HCT116 (cell line): ENCODE data around the gene SMG9. TPM values are rescaled to one million over a fixed set of nuclear protein-coding genes. Genes with fewer than 3 reads are reported as not detected.
A peak's percentile ranks its signal among the peaks of the same experiment; 100 is the strongest.

Experiments used
- ATAC-seq: fragments of 200-7000 bp; cut with Tn5 transposase; 2 replicates; pipeline ENCODE4 v1.9.1; 2020; ENCODE audit warnings: mild to moderate bottlenecking, moderate library complexity
- BruUV-seq: library from RNA; stranded (reverse); fragments of 400-500 nt; replicated peaks from 2 replicates; lab custom pipeline; 2021; lab: Mats Ljungman, UMichigan
- CTCF ChIA-PET: fragments of 300-600 bp; sonication (Branson Sonifier 250); formaldehyde crosslinking; loops from one replicate; lab custom pipeline; 2021; ENCODE audit warnings: antibody characterized with exemption; lab: Charles Lee
- POLR2A ChIA-PET: fragments of 300-600, 350-600 bp; sonication (Branson Sonifier 250); formaldehyde crosslinking; loops from one replicate; lab custom pipeline; 2021; ENCODE audit warnings: antibody characterized with exemption; lab: Charles Lee
- RAD21 ChIA-PET, 2 experiments: fragments of 300-600 bp; sonication (Branson Sonifier 250); formaldehyde crosslinking; loops; one replicate each; lab custom pipeline; 2023; ENCODE audit warnings: low total read pairs in 2 of 2; ENCODE audit not compliant: uncharacterized antibody in 2 of 2, unreplicated experiment in 2 of 2, low non-redundant PET in 1 of 2; lab: Charles Lee
- DNase-seq: peaks from one replicate; pipeline ENCODE4 v3.0.0-alpha.2; 2010; ENCODE audit warnings: low read depth, low spot score
- H2AFZ ChIP-seq: fragments of 200-600 bp; shearing (Covaris generic), sonication (generic); 2 replicates; pipeline ENCODE4 v1.6.1; 2017; ENCODE audit warnings: low read depth, mixed run types, mixed read lengths, antibody characterized with exemption, low read length; ENCODE audit not compliant: poor library complexity, severe bottlenecking
- H3K27ac ChIP-seq: 2 replicates; pipeline ENCODE4 v1.5.1; 2012; ENCODE audit warnings: low read depth, low read length
- H3K27me3 ChIP-seq: fragments of 200-600 bp; sonication (generic); 2 replicates; pipeline ENCODE4 v1.6.1; 2016; ENCODE audit warnings: mixed run types, low read length, mixed read lengths; ENCODE audit not compliant: insufficient read depth
- H3K36me3 ChIP-seq, 2 experiments: fragments of 200-500 bp in 1 of 2; fragments of 200-600 bp in 1 of 2; sonication (Bioruptor generic) in 1 of 2; sonication (generic) in 1 of 2; 2 replicates each; pipeline versions ENCODE4 v1.5.1 to v1.6.1; 2014 to 2016; ENCODE audit warnings: low read length in 2 of 2, inconsistent platforms in 1 of 2, mixed read lengths in 1 of 2, mixed run types in 1 of 2; ENCODE audit not compliant: insufficient read depth in 2 of 2, control insufficient read depth in 1 of 2
- H3K4me1 ChIP-seq, 2 experiments: fragments of 200-600 bp in 1 of 2; sonication (generic) in 1 of 2; 2 replicates each; pipeline versions ENCODE4 v1.5.1 to v1.6.1; 2012 to 2017; ENCODE audit warnings: low read length in 2 of 2, inconsistent platforms in 1 of 2, mild to moderate bottlenecking in 1 of 2, mixed read lengths in 1 of 2, mixed run types in 1 of 2, moderate library complexity in 1 of 2; ENCODE audit not compliant: insufficient read depth in 2 of 2, control insufficient read depth in 1 of 2
- H3K4me2 ChIP-seq: fragments of 200-600 bp; sonication (generic); 2 replicates; pipeline ENCODE4 v1.6.1; 2017; ENCODE audit warnings: mixed run types, low read length, mixed read lengths
- H3K4me3 ChIP-seq, 2 experiments: fragments of 200-600 bp in 1 of 2; sonication (generic) in 1 of 2; replicated peaks in 1 of 2; 2 replicates each; pipeline ENCODE4 v1.5.1; 2011 to 2016; ENCODE audit warnings: low read length in 2 of 2, control low read depth in 1 of 2, low read depth in 1 of 2, mild to moderate bottlenecking in 1 of 2, mixed read lengths in 1 of 2, mixed run types in 1 of 2
- H3K79me2 ChIP-seq: fragments of 200-600 bp; sonication (generic); 2 replicates; pipeline ENCODE4 v1.6.1; 2017; ENCODE audit warnings: mild to moderate bottlenecking, mixed run types, low read length, moderate library complexity, mixed read lengths; ENCODE audit not compliant: insufficient read depth
- H3K9ac ChIP-seq: fragments of 200-600 bp; sonication (generic); 2 replicates; pipeline ENCODE4 v1.6.1; 2016; ENCODE audit warnings: low read length, mixed read lengths
- H3K9me2 ChIP-seq: fragments of 200-600 bp; sonication (generic), shearing (Covaris generic); 2 replicates; pipeline ENCODE4 v1.6.1; 2017; ENCODE audit warnings: mixed run types, mild to moderate bottlenecking, moderate library complexity; ENCODE audit not compliant: insufficient read depth
- H3K9me3 ChIP-seq, 2 experiments: fragments of 200-500 bp in 1 of 2; fragments of 200-600 bp in 1 of 2; sonication (Bioruptor generic) in 1 of 2; sonication (generic) in 1 of 2; 2 replicates each; pipeline ENCODE4 v1.6.1; 2014 to 2017; ENCODE audit warnings: low read length in 2 of 2, mixed read lengths in 2 of 2, inconsistent platforms in 1 of 2, low read depth in 1 of 2, mild to moderate bottlenecking in 1 of 2, mixed run types in 1 of 2, moderate library complexity in 1 of 2; ENCODE audit not compliant: control insufficient read depth in 1 of 2, insufficient read depth in 1 of 2
- H4K20me1 ChIP-seq: fragments of 200-600 bp; sonication (generic), shearing (Covaris generic); 2 replicates; pipeline ENCODE4 v1.6.1; 2017; ENCODE audit warnings: mixed run types, mild to moderate bottlenecking, moderate library complexity; ENCODE audit not compliant: insufficient read depth
- ATF3 ChIP-seq: IDR thresholded peaks from 2 replicates; pipeline ENCODE4 v1.6.1; 2012
- CEBPB ChIP-seq: IDR thresholded peaks from 2 replicates; pipeline ENCODE4 v1.6.1; 2012; ENCODE audit warnings: low read depth
- EGR1 ChIP-seq: IDR thresholded peaks from 2 replicates; pipeline ENCODE4 v1.6.1; 2012; ENCODE audit warnings: low read depth
- ELF1 ChIP-seq: IDR thresholded peaks from 2 replicates; pipeline ENCODE4 v1.6.1; 2012; ENCODE audit warnings: low read depth, borderline replicate concordance
- EZH2 ChIP-seq: fragments of 200-600 bp; sonication (generic); IDR thresholded peaks from 2 replicates; pipeline ENCODE4 v1.6.1; 2017; ENCODE audit warnings: antibody characterized with exemption, mixed run types
- JUND ChIP-seq: IDR thresholded peaks from 2 replicates; pipeline ENCODE4 v1.6.1; 2012
- POLR2A ChIP-seq: IDR thresholded peaks from 2 replicates; pipeline ENCODE4 v1.7.0; 2011; ENCODE audit warnings: borderline replicate concordance; ENCODE audit not compliant: insufficient read depth, insufficient read length; ENCODE audit errors: extremely low read depth
- POLR2AphosphoS5 ChIP-seq: IDR thresholded peaks from 2 replicates; pipeline ENCODE4 v1.6.1; 2011; ENCODE audit warnings: mild to moderate bottlenecking, low read depth, low read length, moderate library complexity
- REST ChIP-seq: IDR thresholded peaks from 2 replicates; pipeline ENCODE4 v1.6.1; 2012; ENCODE audit warnings: low read depth
- SIN3A ChIP-seq: IDR thresholded peaks from 2 replicates; pipeline ENCODE4 v1.6.1; 2012; ENCODE audit warnings: low read depth
- SP1 ChIP-seq: IDR thresholded peaks from 2 replicates; pipeline ENCODE4 v1.6.1; 2012; ENCODE audit warnings: low read depth
- SRF ChIP-seq: IDR thresholded peaks from 2 replicates; pipeline ENCODE4 v1.6.1; 2012; ENCODE audit warnings: low read depth
- TCF7L2 ChIP-seq: IDR thresholded peaks from 2 replicates; pipeline ENCODE4 v1.7.0; 2011; ENCODE audit warnings: borderline replicate concordance, inconsistent platforms; ENCODE audit not compliant: insufficient read depth, insufficient read length; ENCODE audit errors: extremely low read depth
- YY1 ChIP-seq: IDR thresholded peaks from 2 replicates; pipeline ENCODE4 v1.6.1; 2011; ENCODE audit warnings: low read length, low read depth, moderate library complexity, mild to moderate bottlenecking; ENCODE audit not compliant: insufficient replicate concordance; ENCODE audit errors: extremely low read depth
- ZBTB33 ChIP-seq: IDR thresholded peaks from 2 replicates; pipeline ENCODE4 v1.6.1; 2011; ENCODE audit warnings: mild to moderate bottlenecking, low read length, moderate library complexity; ENCODE audit not compliant: insufficient replicate concordance; ENCODE audit errors: extremely low read depth
- intact Hi-C: fragments of 100-400 bp; cut with micrococcal nuclease; formaldehyde crosslinking; loops from 2 replicates; pipeline ENCODE4 v1.10.0; 2022
- total RNA-seq: library from RNA; stranded (reverse); gene quantifications from one replicate; pipeline ENCODE4 v1.2.1, GENCODE V29; 2021; ENCODE audit not compliant: unreplicated experiment

SMG9 gene
- total RNA-seq, 1 experiment from 2014 or later, result 80.2 TPM

GRCh38 chr19:43747557-43748204 lies 7.1 kb downstream of the SMG9 start (continued):
- TF ChIP-seq REST (no peak), SIN3A (no peak), YY1 (no peak), JUND (no peak), TCF7L2 (no peak), SP1 (no peak)

GRCh38 chr19:43743059-43743458 lies 11.7 kb downstream of the SMG9 start:
- Histone ChIP-seq H2AFZ (no peak overlapping the region), H3K4me2 (no peak overlapping the region), H3K4me1 (peaks cover 20 to 26% of the 10 kb centered on the region in 2 experiments), H3K9ac (no peak overlapping the region), H3K9me3 (no peaks in the 10 kb centered on the region), H3K79me2 (peaks cover 7% of the 10 kb centered on the region; the same call in 1 of the 2 replicates), H3K9me2 (no peaks in the 10 kb centered on the region), H3K4me3 (no peak overlapping the region), H3K27me3 (no peaks in the 10 kb centered on the region), H4K20me1 (no peaks in the 10 kb centered on the region), H3K36me3 (peaks cover 49 to 65% of the 10 kb centered on the region in 2 experiments), H3K27ac (no peak overlapping the region)
- TSS peak; percentile 4 for BruUV-seq
- ChIA-PET CTCF (no interaction called here), POLR2A (no interaction called here), RAD21 (no interaction called here)
- DNase-seq (no peak), ATAC-seq (no peak)
- TF ChIP-seq EGR1, result no peak
- no peak for TF ChIP-seq ELF1
- no peak for TF ChIP-seq SIN3A
- no peak for TF ChIP-seq SRF
- TF ChIP-seq EZH2, result no peak
- TF ChIP-seq POLR2AphosphoS5, result no peak
- no peak for TF ChIP-seq ZBTB33
- TF ChIP-seq ATF3, result no peak
- TF ChIP-seq CEBPB, result no peak
- no peak for TF ChIP-seq TCF7L2
- TF ChIP-seq POLR2A, result no peak
- intact Hi-C loops, result no loop called here
